Measurements from ENCODE around the gene GADD45GIP1. TPM values are rescaled to one million over a fixed set of nuclear protein-coding genes. Genes with fewer than 3 reads are reported as not detected.

The GADD45GIP1 gene
- total RNA-seq, 3 donors from 2014 or later (not counting 1 experiment from before 2014, with no cell fraction given), result 5.3 to 7.1 (median 5.7) TPM

- Mint-ChIP-seq H3K27ac (no peak overlapping the region), H3K4me3 (no peak overlapping the region), H3K27me3 (ENCODE audit: low read depth in 2 of 2) (peaks cover 8 to 9% of the 10 kb centered on the region in 2 donors), H3K9me3 (no peaks in the 10 kb centered on the region), H3K4me1 (peaks cover 6% of the 10 kb centered on the region in 2 donors), H3K36me3 (no peaks in the 10 kb centered on the region)
- DNase-seq, result no peak
- Histone ChIP-seq H3K9me3 (ENCODE audit: control insufficient read depth, insufficient read depth, low read length) (no peaks in the 10 kb centered on the region), H3K4me3 (ENCODE audit: low read length) (no peak overlapping the region), H3K36me3 (ENCODE audit: control insufficient read depth, insufficient read depth, low read length) (no peaks in the 10 kb centered on the region), H3K4me1 (ENCODE audit: control insufficient read depth, insufficient read depth, low read length) (no peaks in the 10 kb centered on the region), H3K27ac (ENCODE audit: low read length) (no peak overlapping the region), H3K27me3 (ENCODE audit: control insufficient read depth, insufficient read depth, low read length) (peaks cover 3% of the 10 kb centered on the region)
- no peak for TF ChIP-seq CTCF (IDR thresholded peaks at IDR 0.05)
- WGBS (ENCODE audit: insufficient coverage), result 71% methylated on average over 17 of the region's 17 CpGs
- no peak for ATAC-seq
- intact Hi-C loops (cut with micrococcal nuclease), result no loop called here
These were observed 18.3 kb upstream of the GADD45GIP1 start for GRCh38 chr19:12975221-12975741.

GRCh38 chr19:12974301-12975220 is 17.5 kb upstream of the GADD45GIP1 start:
- no peaks in the 10 kb centered on the region for H3K4me1 ChIP-seq (ENCODE audit: control insufficient read depth, insufficient read depth, low read length)
- Mint-ChIP-seq H3K27ac (no peak overlapping the region), H3K27me3 (ENCODE audit: low read depth in 2 of 2) (peaks cover 8 to 9% of the 10 kb centered on the region in 2 donors), H3K9me3 (no peaks in the 10 kb centered on the region), H3K4me3 (no peak overlapping the region), H3K36me3 (no peaks in the 10 kb centered on the region), H3K4me1 (peaks cover 6% of the 10 kb centered on the region in 2 donors)
- no peak overlapping the region for H3K4me3 ChIP-seq (ENCODE audit: low read length)
- no peak for ATAC-seq
- H3K36me3 ChIP-seq (ENCODE audit: control insufficient read depth, insufficient read depth, low read length), result no peaks in the 10 kb centered on the region
- peaks cover 3% of the 10 kb centered on the region for H3K27me3 ChIP-seq (ENCODE audit: control insufficient read depth, insufficient read depth, low read length)
- intact Hi-C loops (cut with micrococcal nuclease), result no loop called here
- WGBS (ENCODE audit: insufficient coverage), result 54% methylated on average over 19 of the region's 19 CpGs
- TF ChIP-seq CTCF (IDR thresholded peaks at IDR 0.05), result no peak
- no peak for DNase-seq
- no peaks in the 10 kb centered on the region for H3K9me3 ChIP-seq (ENCODE audit: control insufficient read depth, insufficient read depth, low read length)
- no peak overlapping the region for H3K27ac ChIP-seq (ENCODE audit: low read length)

GRCh38 chr19:12973236-12973635 is 16.2 kb upstream of the GADD45GIP1 start:
- peaks cover 6% of the 10 kb centered on the region in 2 donors for H3K4me1 Mint-ChIP-seq
- H3K9me3 Mint-ChIP-seq, result no peaks in the 10 kb centered on the region
- no peak overlapping the region for H3K27ac ChIP-seq (ENCODE audit: low read length)
- no peak overlapping the region for H3K27ac Mint-ChIP-seq
- H3K9me3 ChIP-seq (ENCODE audit: control insufficient read depth, insufficient read depth, low read length), result no peaks in the 10 kb centered on the region
- intact Hi-C loops (cut with micrococcal nuclease), result no loop called here
- DNase-seq, result no peak
- no peaks in the 10 kb centered on the region for H3K36me3 ChIP-seq (ENCODE audit: control insufficient read depth, insufficient read depth, low read length)
- H3K36me3 Mint-ChIP-seq, result no peaks in the 10 kb centered on the region
- H3K27me3 Mint-ChIP-seq (ENCODE audit: low read depth in 2 of 2), result peaks cover 8 to 9% of the 10 kb centered on the region in 2 donors
- H3K27me3 ChIP-seq (ENCODE audit: control insufficient read depth, insufficient read depth, low read length), result peaks cover 3% of the 10 kb centered on the region
- TF ChIP-seq CTCF (IDR thresholded peaks at IDR 0.05), result no peak
- no peak for ATAC-seq
- 94% methylated on average over 16 of the region's 16 CpGs for whole genome bisulfite sequencing (ENCODE audit: insufficient coverage)
- H3K4me1 ChIP-seq (ENCODE audit: control insufficient read depth, insufficient read depth, low read length), result no peaks in the 10 kb centered on the region
- no peak overlapping the region for H3K4me3 Mint-ChIP-seq
- no peak overlapping the region for H3K4me3 ChIP-seq (ENCODE audit: low read length)

Measured in natural killer cell (primary cell).